Measurements from ENCODE around the gene RMRP.

Gene RMRP

GRCh38 chr9:35675732-35676392 lies 18.0 kb upstream of the RMRP start:
- no peak overlapping the region for H3K27ac ChIP-seq (ENCODE audit: low read depth, low read length, poor library complexity, severe bottlenecking)
- peaks cover 35% of the 10 kb centered on the region for H3K4me1 ChIP-seq (ENCODE audit: insufficient read depth, low read length, severe bottlenecking)
- H2AFZ ChIP-seq (ENCODE audit: low read length): no peak overlapping the region
- H3F3A ChIP-seq (ENCODE audit: insufficient read depth, low read length): no peaks in the 10 kb centered on the region
- H3K36me3 ChIP-seq (ENCODE audit: insufficient read depth, low read length): no peaks in the 10 kb centered on the region
- H3K9me2 ChIP-seq (ENCODE audit: low read depth, low read length): no peaks in the 10 kb centered on the region
- TF ChIP-seq EZH2 (IDR thresholded peaks at IDR 0.05; ENCODE audit: borderline replicate concordance, low read length): no peak
- TF ChIP-seq CTCF (IDR thresholded peaks at IDR 0.05; ENCODE audit: low read length): no peak
- peaks cover 4% of the 10 kb centered on the region for H3K27me3 ChIP-seq (ENCODE audit: insufficient read depth, low read length)
- H3K79me2 ChIP-seq (ENCODE audit: insufficient read depth, low read length): no peaks in the 10 kb centered on the region
- H3K9ac ChIP-seq (ENCODE audit: low read length): peak overlapping the region; percentile 37; the same call in 1 of the 2 replicates
- peak overlapping the region; percentile 71 for H3K4me2 ChIP-seq (ENCODE audit: low read length)
- H4K20me1 ChIP-seq (ENCODE audit: insufficient read depth, low read length): no peaks in the 10 kb centered on the region
- peak overlapping the region; percentile 57 for H3K4me3 ChIP-seq (ENCODE audit: low read depth, low read length, poor library complexity, severe bottlenecking)
- no peaks in the 10 kb centered on the region for H3K9me3 ChIP-seq (ENCODE audit: low read length)

GRCh38 chr9:35675204-35675603 lies 17.4 kb upstream of the RMRP start:
- H3K9me3 ChIP-seq (ENCODE audit: low read length): no peaks in the 10 kb centered on the region
- H3K36me3 ChIP-seq (ENCODE audit: insufficient read depth, low read length): no peaks in the 10 kb centered on the region
- H3K27ac ChIP-seq (ENCODE audit: low read depth, low read length, poor library complexity, severe bottlenecking): no peak overlapping the region
- H3K79me2 ChIP-seq (ENCODE audit: insufficient read depth, low read length): no peaks in the 10 kb centered on the region
- no peaks in the 10 kb centered on the region for H3K9me2 ChIP-seq (ENCODE audit: low read depth, low read length)
- H3F3A ChIP-seq (ENCODE audit: insufficient read depth, low read length): no peaks in the 10 kb centered on the region
- H3K4me3 ChIP-seq (ENCODE audit: low read depth, low read length, poor library complexity, severe bottlenecking): peak overlapping the region; percentile 57
- peaks cover 4% of the 10 kb centered on the region for H3K27me3 ChIP-seq (ENCODE audit: insufficient read depth, low read length)
- TF ChIP-seq CTCF (IDR thresholded peaks at IDR 0.05; ENCODE audit: low read length): no peak
- no peak for TF ChIP-seq EZH2 (IDR thresholded peaks at IDR 0.05; ENCODE audit: borderline replicate concordance, low read length)
- no peak overlapping the region for H2AFZ ChIP-seq (ENCODE audit: low read length)
- peak overlapping the region; percentile 37; the same call in 1 of the 2 replicates for H3K9ac ChIP-seq (ENCODE audit: low read length)
- H3K4me1 ChIP-seq (ENCODE audit: insufficient read depth, low read length, severe bottlenecking): peaks cover 29% of the 10 kb centered on the region
- H4K20me1 ChIP-seq (ENCODE audit: insufficient read depth, low read length): no peaks in the 10 kb centered on the region
- peak overlapping the region; percentile 71 for H3K4me2 ChIP-seq (ENCODE audit: low read length)

GRCh38 chr9:35674025-35674361 lies 16.2 kb upstream of the RMRP start:
- Histone ChIP-seq H3K27me3 (ENCODE audit: insufficient read depth, low read length) (peaks cover 4% of the 10 kb centered on the region), H3K4me1 (ENCODE audit: insufficient read depth, low read length, severe bottlenecking) (peaks cover 25% of the 10 kb centered on the region), H3F3A (ENCODE audit: insufficient read depth, low read length) (no peaks in the 10 kb centered on the region), H3K4me2 (ENCODE audit: low read length) (peak overlapping the region; percentile 15; the same call in 1 of the 2 replicates), H3K4me3 (ENCODE audit: low read depth, low read length, poor library complexity, severe bottlenecking) (peak overlapping the region; percentile 57), H3K27ac (ENCODE audit: low read depth, low read length, poor library complexity, severe bottlenecking) (no peak overlapping the region), H3K9me3 (ENCODE audit: low read length) (no peaks in the 10 kb centered on the region), H3K36me3 (ENCODE audit: insufficient read depth, low read length) (no peaks in the 10 kb centered on the region), H2AFZ (ENCODE audit: low read length) (no peak overlapping the region), H3K9ac (ENCODE audit: low read length) (no peak overlapping the region; the same call in 1 of the 2 replicates), H3K9me2 (ENCODE audit: low read depth, low read length) (no peaks in the 10 kb centered on the region), H3K79me2 (ENCODE audit: insufficient read depth, low read length) (no peaks in the 10 kb centered on the region), H4K20me1 (ENCODE audit: insufficient read depth, low read length) (no peaks in the 10 kb centered on the region)
- TF ChIP-seq CTCF (IDR thresholded peaks at IDR 0.05; ENCODE audit: low read length) (no peak), EZH2 (IDR thresholded peaks at IDR 0.05; ENCODE audit: borderline replicate concordance, low read length) (no peak)

Data from OCI-LY1 (cell line).